GM13976 (cell line): Measurements from ENCODE around the gene IL1RAPL2.

Experiments used
- DNase-seq: peaks from one replicate; pipeline ENCODE4 v3.0.0; 2012; ENCODE audit warnings: low spot score
- in situ Hi-C: fragments of 300-500 bp; cut with MboI; formaldehyde crosslinking; loops from one replicate; pipeline ENCODE4 v1.12.0; 2022; ENCODE audit warnings: low sequenced_read_pairs, mixed read lengths, inconsistent platforms; ENCODE audit not compliant: unreplicated experiment
- TF ChIP-seq, protein P1 (sequence below): IDR thresholded peaks from 2 replicates; pipeline ENCODE4 v1.5.1; 2012; ENCODE audit warnings: borderline replicate concordance, mild to moderate bottlenecking; ENCODE audit not compliant: insufficient read depth; ENCODE audit errors: extremely low read depth, missing control alignments, control extremely low read depth

The IL1RAPL2 gene

DNA sequence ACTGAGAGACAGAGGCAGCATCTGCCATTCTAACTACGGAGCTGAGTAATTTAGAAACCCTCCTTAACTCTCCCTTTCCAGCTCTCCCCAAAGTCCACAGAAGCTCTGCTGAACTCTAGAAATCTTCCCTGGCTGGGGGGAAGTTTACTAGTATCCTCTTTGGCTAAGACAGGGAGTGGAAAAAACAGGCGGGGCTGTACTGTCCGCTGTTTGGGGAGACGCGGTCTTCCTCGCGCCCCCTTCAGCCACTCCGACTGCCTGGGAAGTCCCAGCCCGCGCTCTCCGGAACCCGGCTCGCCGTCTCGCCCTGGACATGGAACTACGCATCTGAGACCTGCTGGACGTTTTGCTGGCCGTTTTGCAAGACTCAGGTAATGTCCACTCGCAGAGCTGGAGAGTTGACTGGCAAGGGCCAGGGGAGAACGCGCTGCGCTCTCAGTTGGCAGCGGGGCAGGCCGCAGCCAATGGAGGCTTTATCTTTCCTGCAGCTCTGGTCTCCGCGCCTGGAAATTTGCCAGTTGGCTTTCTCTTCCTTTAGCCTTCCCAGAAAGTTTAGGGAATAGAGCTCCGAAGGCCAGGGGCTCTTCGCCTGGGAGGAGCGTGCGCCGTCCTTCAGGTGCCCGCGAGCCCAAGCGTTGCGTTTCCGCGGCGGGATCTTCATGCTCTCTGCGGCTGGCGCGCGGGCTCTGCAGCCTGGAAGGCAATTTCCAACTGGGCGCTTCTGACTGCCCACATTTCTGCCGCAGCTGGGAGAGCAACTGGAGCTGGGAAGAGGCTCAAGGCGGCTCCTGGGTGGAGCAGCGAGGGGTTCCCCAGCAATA is 892 bp downstream of the IL1RAPL2 start:
- in situ Hi-C loops: no loop called here
- peak; percentile 12 for DNase-seq
- TF ChIP-seq, protein P1, sequence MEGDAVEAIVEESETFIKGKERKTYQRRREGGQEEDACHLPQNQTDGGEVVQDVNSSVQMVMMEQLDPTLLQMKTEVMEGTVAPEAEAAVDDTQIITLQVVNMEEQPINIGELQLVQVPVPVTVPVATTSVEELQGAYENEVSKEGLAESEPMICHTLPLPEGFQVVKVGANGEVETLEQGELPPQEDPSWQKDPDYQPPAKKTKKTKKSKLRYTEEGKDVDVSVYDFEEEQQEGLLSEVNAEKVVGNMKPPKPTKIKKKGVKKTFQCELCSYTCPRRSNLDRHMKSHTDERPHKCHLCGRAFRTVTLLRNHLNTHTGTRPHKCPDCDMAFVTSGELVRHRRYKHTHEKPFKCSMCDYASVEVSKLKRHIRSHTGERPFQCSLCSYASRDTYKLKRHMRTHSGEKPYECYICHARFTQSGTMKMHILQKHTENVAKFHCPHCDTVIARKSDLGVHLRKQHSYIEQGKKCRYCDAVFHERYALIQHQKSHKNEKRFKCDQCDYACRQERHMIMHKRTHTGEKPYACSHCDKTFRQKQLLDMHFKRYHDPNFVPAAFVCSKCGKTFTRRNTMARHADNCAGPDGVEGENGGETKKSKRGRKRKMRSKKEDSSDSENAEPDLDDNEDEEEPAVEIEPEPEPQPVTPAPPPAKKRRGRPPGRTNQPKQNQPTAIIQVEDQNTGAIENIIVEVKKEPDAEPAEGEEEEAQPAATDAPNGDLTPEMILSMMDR: no peak

DNA sequence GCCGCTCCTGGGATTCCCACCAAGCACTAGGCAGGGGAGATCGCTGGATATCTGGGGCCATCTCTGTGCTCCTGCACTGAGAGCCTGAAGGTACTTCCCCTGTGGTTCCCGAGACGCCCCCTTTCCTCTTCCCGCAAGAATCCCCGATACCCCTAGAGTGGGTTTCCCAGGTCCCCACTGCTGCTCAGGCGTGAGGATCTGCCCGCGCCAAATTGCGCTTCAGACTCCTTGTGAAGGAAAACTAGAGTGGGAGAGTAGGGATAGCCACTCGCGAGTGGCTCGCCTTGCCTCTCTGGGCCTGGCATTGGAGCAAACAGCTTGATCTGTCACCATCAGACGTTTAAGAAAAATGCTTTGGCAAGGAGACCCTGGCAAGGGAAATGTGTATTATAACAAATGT is 1.5 kb downstream of the IL1RAPL2 start:
- DNase-seq: no peak
- TF ChIP-seq, protein P1: no peak
- in situ Hi-C loops: no loop called here

DNA sequence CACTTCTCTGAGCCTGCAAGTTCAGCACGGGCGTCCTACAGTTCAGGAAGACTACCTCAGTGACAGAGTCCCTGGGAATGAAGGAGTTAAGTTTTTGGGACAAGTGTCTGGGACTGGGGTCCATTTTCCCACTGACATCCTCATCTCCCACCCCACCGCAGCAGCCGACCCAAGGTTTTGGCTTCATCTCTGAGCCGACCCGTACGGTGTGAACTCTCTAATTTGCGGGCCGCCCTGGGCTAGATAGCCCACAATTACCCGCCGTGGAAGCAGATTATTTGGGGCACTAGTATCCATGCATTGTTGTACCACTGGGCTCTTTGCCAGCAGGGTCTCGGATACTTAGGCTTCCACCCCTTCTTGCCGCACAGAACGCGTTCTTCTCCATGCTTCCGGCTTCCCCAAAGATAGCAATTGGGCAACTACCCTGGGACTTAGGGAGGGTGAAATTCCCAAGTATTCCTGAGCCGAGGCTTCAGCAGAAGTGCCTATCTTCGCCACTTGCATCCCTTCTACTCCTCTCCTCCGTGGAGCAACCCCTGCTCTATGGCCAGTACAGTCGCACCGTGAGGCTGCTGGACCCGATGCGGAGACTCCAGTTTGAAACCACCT is 2.4 kb downstream of the IL1RAPL2 start:
- TF ChIP-seq, protein P1: no peak
- DNase-seq: no peak
- in situ Hi-C loops: no loop called here

DNA sequence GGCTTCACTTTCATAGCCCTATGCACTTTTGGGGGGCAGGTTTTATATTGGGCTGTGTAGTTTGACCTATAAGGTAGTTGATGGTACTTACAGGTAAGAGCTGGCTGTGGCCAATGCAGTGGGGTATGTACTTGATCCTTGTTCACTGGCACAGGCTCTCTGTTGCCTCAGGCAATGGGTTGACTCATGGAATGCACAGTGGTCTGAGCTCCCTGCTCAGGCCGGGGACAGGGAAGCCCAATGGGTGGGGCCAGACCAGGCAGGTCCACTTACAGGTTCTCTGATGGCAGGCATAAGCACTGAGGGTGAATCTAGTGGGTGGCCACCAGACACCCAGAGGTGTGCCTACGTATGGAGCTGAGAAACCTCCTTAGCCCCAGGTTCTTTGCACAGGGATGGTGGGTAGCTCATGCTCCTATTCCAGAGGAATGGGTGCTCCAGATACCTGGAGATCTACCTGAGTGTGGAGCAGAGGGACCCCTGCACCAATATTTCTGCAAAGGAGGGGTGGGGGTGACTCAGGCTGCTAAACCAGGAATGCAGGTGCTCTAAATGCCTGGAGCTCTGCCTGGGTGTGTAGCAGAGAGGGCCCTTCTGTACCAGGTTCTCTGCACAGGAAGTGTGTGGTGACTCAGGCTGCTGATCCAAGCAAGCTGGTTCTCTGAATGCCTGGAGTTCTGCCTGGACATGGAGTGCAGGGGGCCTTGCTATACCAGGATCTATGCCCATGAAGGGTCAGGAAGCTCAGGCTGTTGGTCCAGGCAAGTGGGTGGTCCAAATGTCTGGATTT is 52.3 kb downstream of the IL1RAPL2 start:
- in situ Hi-C loops: no loop called here
- no peak for DNase-seq
- TF ChIP-seq, protein P1: no peak

DNA sequence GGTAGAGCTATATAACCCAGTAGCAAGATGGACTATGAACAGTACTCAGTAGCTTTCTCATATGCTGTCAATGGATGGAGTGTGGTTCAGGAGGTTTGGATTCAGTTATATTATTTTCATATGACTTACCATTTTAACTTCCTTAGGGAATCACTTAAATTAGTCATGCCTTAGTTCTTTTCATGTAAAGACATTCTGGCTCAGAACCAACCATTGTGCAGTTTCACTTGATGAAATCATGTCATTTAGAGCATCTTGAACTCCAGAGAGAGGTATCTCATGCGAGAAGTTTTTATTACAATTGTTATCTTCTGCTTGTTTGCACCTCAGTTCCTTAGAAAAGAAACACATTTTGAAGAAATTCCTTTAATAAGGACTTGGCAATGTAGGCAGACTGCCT is 55.8 kb downstream of the IL1RAPL2 start:
- in situ Hi-C loops: no loop called here
- DNase-seq: no peak

DNA sequence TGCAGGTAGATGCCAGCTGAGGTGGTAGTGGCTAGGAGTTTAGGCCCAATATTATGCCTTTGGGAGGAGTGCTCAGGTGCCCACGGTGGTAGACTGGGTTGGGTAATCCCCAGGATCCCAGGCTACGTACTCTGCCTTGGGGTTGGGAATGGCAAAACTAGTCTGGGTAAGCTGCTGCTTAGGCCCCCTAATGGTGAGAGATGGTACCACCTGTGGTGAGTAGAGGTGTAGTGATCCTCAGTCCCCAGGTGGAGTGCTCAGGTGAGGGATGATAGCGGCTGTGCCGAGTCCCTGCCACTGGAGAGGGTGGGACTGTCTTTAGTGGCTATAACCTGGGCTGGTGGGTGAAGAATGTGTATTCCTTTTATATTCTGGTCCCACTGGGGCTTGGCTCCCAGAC is 75.2 kb downstream of the IL1RAPL2 start:
- no peak for DNase-seq
- in situ Hi-C loops: no loop called here
- TF ChIP-seq, protein P1: no peak

More for the DNA sequence above, 55.8 kb downstream of the IL1RAPL2 start:
- TF ChIP-seq, protein P1: no peak
